IMR-90 (cell line): Measurements from ENCODE around the gene RBM8A. TPM values are rescaled to one million over a fixed set of nuclear protein-coding genes. Genes with fewer than 3 reads are reported as not detected.

Experiments used
- ATAC-seq: fragments of 200-7000 bp; cut with Tn5 transposase; 2 replicates; pipeline ENCODE4 v1.9.1; 2020; ENCODE audit warnings: low read depth, mild to moderate bottlenecking, moderate library complexity
- BruUV-seq: library from RNA; stranded (reverse); fragments of 400-500 nt; replicated peaks from 2 replicates; lab custom pipeline; 2021; lab: Mats Ljungman, UMichigan
- CTCF ChIA-PET: fragments of 300-600 bp; formaldehyde crosslinking; extraction: SDS; loops from one replicate; lab custom pipeline; 2021; ENCODE audit warnings: antibody characterized with exemption; lab: Yijun Ruan, JAX
- POLR2A ChIA-PET: fragments of 300-600 bp; sonication (Branson Sonifier 250); formaldehyde crosslinking; loops from one replicate; lab custom pipeline; 2022; ENCODE audit warnings: antibody characterized with exemption; ENCODE audit not compliant: unreplicated experiment; lab: Charles Lee
- DNase-seq: peaks from one replicate; pipeline ENCODE4 v3.0.0; 2013
- H2AFZ ChIP-seq: replicated peaks from 2 replicates; pipeline ENCODE3; 2013; ENCODE audit warnings: low read length, mild to moderate bottlenecking; ENCODE audit not compliant: poor library complexity
- H2AK5ac ChIP-seq: 2 replicates; pipeline ENCODE4 v1.6.1; 2013; ENCODE audit warnings: low read depth, low read length, inconsistent platforms
- H2AK9ac ChIP-seq: replicated peaks from 2 replicates; pipeline ENCODE3; 2013; ENCODE audit warnings: mild to moderate bottlenecking, low read depth, low read length, moderate library complexity; ENCODE audit not compliant: poor library complexity
- H2BK120ac ChIP-seq: 2 replicates; pipeline ENCODE4 v1.6.1; 2013; ENCODE audit warnings: low read depth, low read length, inconsistent platforms
- H2BK15ac ChIP-seq: 3 replicates; pipeline ENCODE4 v1.6.1; 2013; ENCODE audit warnings: low read depth, low read length, inconsistent platforms
- H2BK20ac ChIP-seq: 2 replicates; pipeline ENCODE4 v1.6.1; 2013; ENCODE audit warnings: low read depth, mild to moderate bottlenecking, inconsistent platforms, low read length, moderate library complexity
- H2BK5ac ChIP-seq: 2 replicates; pipeline ENCODE4 v1.6.1; 2013; ENCODE audit warnings: mild to moderate bottlenecking, low read depth, low read length, inconsistent platforms; ENCODE audit not compliant: poor library complexity, severe bottlenecking
- H3K14ac ChIP-seq: replicated peaks from 2 replicates; pipeline ENCODE4 v1.6.1; 2013; ENCODE audit warnings: low read depth, low read length, inconsistent platforms
- H3K18ac ChIP-seq: 2 replicates; pipeline ENCODE4 v1.6.1; 2013; ENCODE audit warnings: low read depth, low read length, control low read depth
- H3K23ac ChIP-seq: 2 replicates; pipeline ENCODE4 v1.6.1; 2013; ENCODE audit warnings: low read depth, low read length, inconsistent platforms
- H3K27ac ChIP-seq: 2 replicates; pipeline ENCODE4 v1.5.1; 2013; ENCODE audit warnings: mild to moderate bottlenecking, control low read depth, low read length; ENCODE audit not compliant: insufficient read depth
- H3K27me3 ChIP-seq: 2 replicates; pipeline ENCODE4 v1.6.1; 2013; ENCODE audit warnings: low read length; ENCODE audit not compliant: control insufficient read depth, insufficient read depth
- H3K36me3 ChIP-seq: 2 replicates; pipeline ENCODE4 v1.6.1; 2013; ENCODE audit warnings: low read length, mixed read lengths; ENCODE audit not compliant: control insufficient read depth, insufficient read depth
- H3K4ac ChIP-seq: 2 replicates; pipeline ENCODE4 v1.6.1; 2013; ENCODE audit warnings: low read depth, low read length, inconsistent platforms
- H3K4me1 ChIP-seq: 2 replicates; pipeline ENCODE4 v1.6.1; 2013; ENCODE audit warnings: low read length, mixed read lengths; ENCODE audit not compliant: control insufficient read depth, insufficient read depth
- H3K4me2 ChIP-seq: 2 replicates; pipeline ENCODE4 v1.6.1; 2013; ENCODE audit warnings: low read depth, mild to moderate bottlenecking, control low read depth, low read length, moderate library complexity
- H3K4me3 ChIP-seq: 2 replicates; pipeline ENCODE4 v1.5.1; 2013; ENCODE audit warnings: low read depth, mild to moderate bottlenecking, control low read depth, low read length, moderate library complexity; ENCODE audit not compliant: insufficient read depth
- H3K56ac ChIP-seq: 2 replicates; pipeline ENCODE4 v1.6.1; 2013; ENCODE audit warnings: low read length, inconsistent platforms; ENCODE audit not compliant: insufficient read depth; ENCODE audit errors: extremely low read depth
- H3K79me1 ChIP-seq, 2 experiments: 2 replicates each; pipeline ENCODE4 v1.6.1; 2013; ENCODE audit warnings: low read length in 2 of 2, inconsistent platforms in 1 of 2, low read depth in 1 of 2
- H3K9ac ChIP-seq: 2 replicates; pipeline ENCODE4 v1.6.1; 2013; ENCODE audit warnings: low read depth, low read length, control low read depth
- H3K9me1 ChIP-seq: 2 replicates; pipeline ENCODE4 v1.6.1; 2013; ENCODE audit warnings: low read length, inconsistent platforms; ENCODE audit not compliant: insufficient read depth
- H3K9me3 ChIP-seq: 2 replicates; pipeline ENCODE4 v1.6.1; 2013; ENCODE audit warnings: low read length; ENCODE audit not compliant: control insufficient read depth, insufficient read depth
- H4K20me1 ChIP-seq: 2 replicates; pipeline ENCODE4 v1.6.1; 2013; ENCODE audit warnings: low read length, inconsistent platforms; ENCODE audit not compliant: insufficient read depth
- H4K5ac ChIP-seq: 2 replicates; pipeline ENCODE4 v1.6.1; 2013; ENCODE audit warnings: mild to moderate bottlenecking, low read depth, low read length, control low read depth
- H4K8ac ChIP-seq, 2 experiments: 2 replicates each; pipeline ENCODE4 v1.6.1; 2013; ENCODE audit warnings: low read depth in 2 of 2, low read length in 2 of 2, control low read depth in 1 of 2, inconsistent platforms in 1 of 2
- H4K91ac ChIP-seq: 2 replicates; pipeline ENCODE4 v1.6.1; 2013; ENCODE audit warnings: low read depth, low read length, inconsistent platforms; ENCODE audit not compliant: insufficient read depth
- MAZ ChIP-seq: IDR thresholded peaks from 2 replicates; pipeline ENCODE4 v1.6.1; 2012; ENCODE audit warnings: low read depth, mild to moderate bottlenecking, low read length, improper control_type of control experiment, moderate library complexity, borderline replicate concordance
- POLR2A ChIP-seq: IDR thresholded peaks from 2 replicates; pipeline ENCODE4 v1.6.1; 2012; ENCODE audit warnings: mild to moderate bottlenecking, low read depth, low read length
- SMC3 ChIP-seq: fragments of 150-350 bp; IDR thresholded peaks from 2 replicates; pipeline ENCODE4 v1.6.1; 2016; ENCODE audit warnings: low read depth, mild to moderate bottlenecking, antibody characterized with exemption, low read length, moderate library complexity
- WGBS, 2 experiments: methylation state at CpG; one replicate each; pipeline versions ENCODE4 v1.1.5 to v1.1.7; 2013; ENCODE audit warnings: missing lambda C conversion rate in 2 of 2; ENCODE audit not compliant: insufficient read length in 1 of 2; ENCODE audit errors: extremely low coverage in 2 of 2; 5-methylcytosine and 5-hydroxymethylcytosine counted together
- dilution Hi-C: fragments of 300-500 bp; cut with HindIII; formaldehyde crosslinking; loops from one replicate; pipeline ENCODE4 v1.14.3; 2018; ENCODE audit warnings: low sequenced_read_pairs; ENCODE audit not compliant: unreplicated experiment
- in situ Hi-C: fragments of 300-500 bp; cut with MboI; formaldehyde crosslinking; loops from 3 replicates; pipeline ENCODE4 v1.14.3; 2019; ENCODE audit warnings: low sequenced_read_pairs, inconsistent platforms, mixed read lengths
- intact Hi-C: fragments of 100-400 bp; cut with micrococcal nuclease; formaldehyde crosslinking; loops from 2 replicates; pipeline ENCODE4 v1.10.0; 2022
- polyA plus RNA-seq, 3 experiments: library from polyadenylated mRNA; depleted of rRNA; stranded (reverse); fragments of >200 nt; gene quantifications; 2 replicates each; pipeline ENCODE4 v1.2.3, GENCODE V29; 2012; ENCODE audit warnings: low replicate concordance in 1 of 3
- total RNA-seq: library from RNA; depleted of rRNA; stranded (reverse); fragments of >200 nt; gene quantifications from 2 replicates; pipeline ENCODE4 v1.2.3, GENCODE V29; 2012

The RBM8A gene
- total and polyA plus RNA-seq, 2 of the 4 experiments (the other 2 are of a cell fraction), result 94.1 to 251 TPM

DNA sequence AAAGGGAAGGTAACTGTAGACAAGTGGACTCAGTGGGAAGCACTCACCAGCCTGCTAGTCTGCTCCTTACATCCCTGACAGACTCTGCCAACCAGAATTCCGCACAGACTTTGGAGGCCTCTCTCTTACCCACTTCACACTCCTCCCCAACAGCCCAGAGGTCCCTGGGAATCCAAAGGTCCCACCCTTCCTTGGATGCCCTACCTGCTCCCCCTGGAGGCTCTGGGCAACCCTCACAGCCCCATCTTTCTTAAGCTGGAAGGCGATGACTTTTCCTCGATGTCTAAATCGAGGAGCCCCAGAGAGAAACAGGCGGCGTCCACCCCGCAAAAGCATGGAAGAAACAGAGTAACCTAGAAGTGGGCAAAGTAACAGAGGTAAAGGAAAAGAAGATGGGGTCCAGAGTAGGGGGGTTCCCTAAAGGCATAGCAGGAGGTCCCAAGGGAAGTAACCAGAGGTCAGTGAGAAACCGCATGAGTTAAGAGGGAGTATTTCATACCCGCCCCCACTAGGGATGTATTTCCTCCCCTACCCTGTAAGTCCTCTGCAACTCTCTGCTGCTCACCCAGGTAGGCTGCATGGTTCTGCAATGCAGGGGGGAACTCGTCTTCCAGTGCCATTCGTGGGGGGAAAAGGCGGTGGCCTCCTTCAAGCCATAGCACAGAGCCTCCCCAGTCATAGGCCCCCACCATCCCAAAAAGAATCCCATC lies 25.8 kb downstream of the RBM8A start:
- no peak for TF ChIP-seq POLR2A
- TF ChIP-seq MAZ, result no peak
- TF ChIP-seq SMC3, result no peak
- Histone ChIP-seq H3K23ac (no peak overlapping the region), H3K27ac (no peak overlapping the region), H4K91ac (no peak overlapping the region), H3K4me1 (no peaks in the 10 kb centered on the region), H3K9ac (no peak overlapping the region), H2AK9ac (no peak overlapping the region), H2AFZ (no peak overlapping the region), H3K4me3 (no peak overlapping the region), H3K4me2 (no peak overlapping the region), H3K18ac (no peak overlapping the region), H2BK20ac (no peak overlapping the region), H2AK5ac (no peak overlapping the region), H2BK5ac (no peak overlapping the region), H3K9me1 (peaks cover 14% of the 10 kb centered on the region), H3K9me3 (no peaks in the 10 kb centered on the region), H2BK15ac (no peak overlapping the region), H4K20me1 (no peaks in the 10 kb centered on the region), H3K79me1 (no peaks in the 10 kb centered on the region), H3K4ac (no peak overlapping the region), H4K5ac (no peak overlapping the region), H3K14ac (no peak overlapping the region), H3K27me3 (no peaks in the 10 kb centered on the region), H2BK120ac (no peak overlapping the region), H4K8ac (no peak overlapping the region), H3K56ac (no peak overlapping the region), H3K36me3 (no peaks in the 10 kb centered on the region)
- DNase-seq (no peak), ATAC-seq (no peak)
- ChIA-PET POLR2A (no interaction called here), CTCF (no interaction called here)
- in situ Hi-C loops (no loop called here), dilution Hi-C loops (no loop called here), intact Hi-C loops (no loop called here)
- 100% methylated on average over 3 of the region's 12 CpGs; no CpG with 5 or more reads in 1 of the 2 experiments for WGBS, 2 experiments
- no TSS peak for BruUV-seq
